ENCODE results near the gene RAC3. TPM values are rescaled to one million over a fixed set of nuclear protein-coding genes. Genes with fewer than 3 reads are reported as not detected.

RAC3 gene
- total RNA-seq, 2 experiments from 2014 or later = 15.1 to 24.4 TPM

GRCh38 chr17:82052638-82053059, 21.2 kb downstream of the RAC3 start:
- Histone ChIP-seq H3K36me3 (ENCODE audit: insufficient read depth, low read length) (peaks cover 45% of the 10 kb centered on the region), H3K4me3 (ENCODE audit: low read depth, low read length, poor library complexity, severe bottlenecking) (peak overlapping the region; percentile 75), H3K4me2 (ENCODE audit: low read length) (peak overlapping the region; percentile 91), H3K27ac (ENCODE audit: low read depth, low read length, poor library complexity, severe bottlenecking) (no peak overlapping the region), H3K79me2 (ENCODE audit: insufficient read depth, low read depth, low read length) (peaks cover 8% of the 10 kb centered on the region; the same call in 1 of the 2 replicates), H3K9me3 (ENCODE audit: low read length) (no peaks in the 10 kb centered on the region), H3K4me1 (ENCODE audit: insufficient read depth, low read length, poor library complexity, severe bottlenecking) (peaks cover 21% of the 10 kb centered on the region), H3K9me2 (ENCODE audit: insufficient read depth, low read length) (no peaks in the 10 kb centered on the region), H4K20me1 (ENCODE audit: insufficient read depth, low read length) (no peaks in the 10 kb centered on the region), H2AFZ (ENCODE audit: low read length) (no peak overlapping the region)
- DNase-seq (ENCODE audit: low spot score) = no peak
- no TSS peak for BruUV-seq (replicated peaks)
- intact Hi-C loops (cut with micrococcal nuclease; ENCODE audit: unreplicated experiment) = no loop called here
- CTCF ChIA-PET (ENCODE audit: unreplicated experiment) = no interaction called here
- POLR2A ChIA-PET = no interaction called here
- TF ChIP-seq EZH2phosphoT487 (IDR thresholded peaks at IDR 0.05; ENCODE audit: borderline replicate concordance, low read depth, low read length) = no peak
- TF ChIP-seq, protein P1, sequence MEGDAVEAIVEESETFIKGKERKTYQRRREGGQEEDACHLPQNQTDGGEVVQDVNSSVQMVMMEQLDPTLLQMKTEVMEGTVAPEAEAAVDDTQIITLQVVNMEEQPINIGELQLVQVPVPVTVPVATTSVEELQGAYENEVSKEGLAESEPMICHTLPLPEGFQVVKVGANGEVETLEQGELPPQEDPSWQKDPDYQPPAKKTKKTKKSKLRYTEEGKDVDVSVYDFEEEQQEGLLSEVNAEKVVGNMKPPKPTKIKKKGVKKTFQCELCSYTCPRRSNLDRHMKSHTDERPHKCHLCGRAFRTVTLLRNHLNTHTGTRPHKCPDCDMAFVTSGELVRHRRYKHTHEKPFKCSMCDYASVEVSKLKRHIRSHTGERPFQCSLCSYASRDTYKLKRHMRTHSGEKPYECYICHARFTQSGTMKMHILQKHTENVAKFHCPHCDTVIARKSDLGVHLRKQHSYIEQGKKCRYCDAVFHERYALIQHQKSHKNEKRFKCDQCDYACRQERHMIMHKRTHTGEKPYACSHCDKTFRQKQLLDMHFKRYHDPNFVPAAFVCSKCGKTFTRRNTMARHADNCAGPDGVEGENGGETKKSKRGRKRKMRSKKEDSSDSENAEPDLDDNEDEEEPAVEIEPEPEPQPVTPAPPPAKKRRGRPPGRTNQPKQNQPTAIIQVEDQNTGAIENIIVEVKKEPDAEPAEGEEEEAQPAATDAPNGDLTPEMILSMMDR (conservative IDR thresholded peaks at IDR 0.05; ENCODE audit: low read length) = no peak

- ChIA-PET POLR2A (no interaction called here), CTCF (ENCODE audit: unreplicated experiment) (no interaction called here)
- Histone ChIP-seq H4K20me1 (ENCODE audit: insufficient read depth, low read length) (no peaks in the 10 kb centered on the region), H3K79me2 (ENCODE audit: insufficient read depth, low read depth, low read length) (peaks cover 8% of the 10 kb centered on the region; the same call in 1 of the 2 replicates), H2AFZ (ENCODE audit: low read length) (no peak overlapping the region), H3K9me2 (ENCODE audit: insufficient read depth, low read length) (no peaks in the 10 kb centered on the region), H3K4me2 (ENCODE audit: low read length) (peak overlapping the region; percentile 91), H3K27ac (ENCODE audit: low read depth, low read length, poor library complexity, severe bottlenecking) (no peak overlapping the region), H3K9me3 (ENCODE audit: low read length) (no peaks in the 10 kb centered on the region), H3K4me3 (ENCODE audit: low read depth, low read length, poor library complexity, severe bottlenecking) (peak overlapping the region; percentile 75), H3K36me3 (ENCODE audit: insufficient read depth, low read length) (peaks cover 49% of the 10 kb centered on the region), H3K4me1 (ENCODE audit: insufficient read depth, low read length, poor library complexity, severe bottlenecking) (peaks cover 21% of the 10 kb centered on the region)
- intact Hi-C loops (cut with micrococcal nuclease; ENCODE audit: unreplicated experiment) = no loop called here
- no TSS peak for BruUV-seq (replicated peaks)
- DNase-seq (ENCODE audit: low spot score) = no peak
- TF ChIP-seq EZH2phosphoT487 (IDR thresholded peaks at IDR 0.05; ENCODE audit: borderline replicate concordance, low read depth, low read length) = no peak
- TF ChIP-seq, protein P1 (conservative IDR thresholded peaks at IDR 0.05; ENCODE audit: low read length) = no peak
Measured at GRCh38 chr17:82053130-82053529, 21.7 kb downstream of the RAC3 start.

DNA sequence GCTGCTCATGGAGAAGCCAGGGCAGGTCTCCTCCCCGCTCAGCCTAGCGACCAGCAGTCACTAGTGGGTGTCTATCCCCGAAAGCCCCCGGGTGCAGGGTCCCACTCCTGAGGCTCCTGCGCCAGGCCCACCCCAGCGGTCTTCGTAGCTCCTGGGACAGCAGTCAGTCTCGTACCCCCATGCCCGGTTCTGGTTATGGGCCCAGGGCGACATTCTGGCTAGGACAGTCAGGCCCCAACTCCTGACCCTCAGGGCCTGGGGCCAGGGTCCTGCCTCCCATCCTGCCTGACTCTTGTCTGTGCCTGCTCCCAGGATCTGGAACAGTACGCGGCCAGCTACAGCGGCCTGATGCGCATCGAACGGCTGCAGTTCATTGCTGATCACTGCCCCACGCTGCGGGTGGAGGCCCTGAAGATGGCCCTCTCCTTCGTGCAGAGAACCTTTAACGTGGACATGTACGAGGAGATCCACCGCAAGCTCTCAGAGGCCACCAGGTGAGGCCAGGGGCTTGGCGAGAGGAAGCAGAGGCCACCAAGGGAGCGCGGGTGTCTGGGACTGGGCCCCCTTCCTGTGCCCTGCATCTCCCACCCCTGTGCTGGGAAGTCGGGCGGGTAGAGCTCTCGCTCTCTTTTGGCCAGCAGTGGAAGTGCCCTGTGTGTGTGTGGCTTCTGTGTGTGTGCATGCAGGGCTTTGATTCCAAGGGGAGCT, 22.2 kb downstream of the RAC3 start:
- H3K4me2 ChIP-seq (ENCODE audit: low read length) = peak overlapping the region; percentile 91; the same call in 1 of the 2 replicates
- no TSS peak for BruUV-seq (replicated peaks)

More for the DNA sequence above, 22.2 kb downstream of the RAC3 start:
- Histone ChIP-seq H3K27ac (ENCODE audit: low read depth, low read length, poor library complexity, severe bottlenecking) (no peak overlapping the region), H3K4me3 (ENCODE audit: low read depth, low read length, poor library complexity, severe bottlenecking) (no peak overlapping the region), H4K20me1 (ENCODE audit: insufficient read depth, low read length) (no peaks in the 10 kb centered on the region), H3K9me3 (ENCODE audit: low read length) (no peaks in the 10 kb centered on the region), H2AFZ (ENCODE audit: low read length) (no peak overlapping the region), H3K36me3 (ENCODE audit: insufficient read depth, low read length) (peaks cover 55% of the 10 kb centered on the region), H3K9me2 (ENCODE audit: insufficient read depth, low read length) (no peaks in the 10 kb centered on the region), H3K4me1 (ENCODE audit: insufficient read depth, low read length, poor library complexity, severe bottlenecking) (peaks cover 21% of the 10 kb centered on the region), H3K79me2 (ENCODE audit: insufficient read depth, low read depth, low read length) (peaks cover 8% of the 10 kb centered on the region; the same call in 1 of the 2 replicates)
- TF ChIP-seq, protein P1 (conservative IDR thresholded peaks at IDR 0.05; ENCODE audit: low read length) = no peak
- no peak for TF ChIP-seq EZH2phosphoT487 (IDR thresholded peaks at IDR 0.05; ENCODE audit: borderline replicate concordance, low read depth, low read length)
- ChIA-PET CTCF (ENCODE audit: unreplicated experiment) (no interaction called here), POLR2A (interaction anchor here (0.9 kb wide), 1 partner anchor 16 kb away, joined by 4 read pairs; the partner anchor contains the start of gene DCXR)
- intact Hi-C loops (cut with micrococcal nuclease; ENCODE audit: unreplicated experiment) = no loop called here
- no peak for DNase-seq (ENCODE audit: low spot score)

Data from OCI-LY7 (cell line).